GM06990 (cell line): ENCODE measurements around the gene KRTAP4-16.
"Not testable (repeated sequence)": the region's sequence is repeated elsewhere in the genome, so short reads cannot be mapped to it uniquely, and the experiment has no call there.

Experiments used
- DNase-seq: peaks from one replicate; pipeline ENCODE4 v3.0.0-alpha.2; 2011; ENCODE audit not compliant: insufficient read length; ENCODE audit errors: extremely low read depth
- H3K27me3 ChIP-seq: replicated peaks from 2 replicates; pipeline ENCODE4 v1.6.0; 2011; ENCODE audit warnings: low read length; ENCODE audit not compliant: control insufficient read depth, insufficient read depth
- H3K36me3 ChIP-seq: 2 replicates; pipeline ENCODE4 v1.5.1; 2011; ENCODE audit warnings: low read length; ENCODE audit not compliant: control insufficient read depth, insufficient read depth
- H3K4me3 ChIP-seq: replicated peaks from 2 replicates; pipeline ENCODE4 v1.5.1; 2011; ENCODE audit warnings: low read depth, mild to moderate bottlenecking, control low read depth, low read length
- TF ChIP-seq, protein P1 (sequence below): IDR thresholded peaks from 2 replicates; pipeline ENCODE4 v1.5.1; 2011; ENCODE audit warnings: low read length, control low read depth, mild to moderate bottlenecking, inconsistent platforms; ENCODE audit not compliant: insufficient read depth, poor library complexity, severe bottlenecking

KRTAP4-16 gene

DNA sequence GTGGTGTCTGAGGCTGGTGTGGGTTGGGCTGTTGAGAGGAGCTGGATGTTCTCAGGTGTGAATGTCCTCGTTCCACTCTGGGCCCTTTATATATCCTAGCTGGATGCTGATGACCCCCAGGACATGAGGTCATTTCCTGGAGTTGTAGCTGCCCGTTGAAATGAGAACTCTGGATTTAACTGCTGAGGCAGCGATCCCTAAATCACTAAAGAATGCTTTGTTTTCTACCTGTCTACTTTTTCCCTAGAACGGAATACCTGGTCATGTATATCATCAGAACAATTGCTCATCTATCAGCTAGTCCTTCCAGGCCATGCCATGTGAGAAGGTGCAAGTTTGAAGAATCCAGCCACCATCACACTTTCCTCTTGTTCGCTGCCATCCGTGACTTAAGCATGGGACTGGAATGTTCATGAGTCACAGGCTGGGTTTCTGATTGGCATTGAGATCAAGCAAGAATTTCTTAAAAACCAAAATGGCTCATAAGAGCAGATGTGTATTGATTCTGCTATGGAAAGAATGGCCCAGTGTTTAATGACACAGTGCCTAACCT, 41.9 kb downstream of the KRTAP4-16 start, which contains the start of gene KRTAP2-3:
KRTAP2-3 (minus strand) TSS at position 63 of the 553 bp plus-strand sequence. CDS start 64 bp downstream, outside the sequence.
- Histone ChIP-seq H3K36me3 (no peaks in the 10 kb centered on the region), H3K27me3 (no peaks in the 10 kb centered on the region; the same call in 1 of the 2 replicates), H3K4me3 (no peak within 1 kb of the TSS)
- TF ChIP-seq, protein P1, sequence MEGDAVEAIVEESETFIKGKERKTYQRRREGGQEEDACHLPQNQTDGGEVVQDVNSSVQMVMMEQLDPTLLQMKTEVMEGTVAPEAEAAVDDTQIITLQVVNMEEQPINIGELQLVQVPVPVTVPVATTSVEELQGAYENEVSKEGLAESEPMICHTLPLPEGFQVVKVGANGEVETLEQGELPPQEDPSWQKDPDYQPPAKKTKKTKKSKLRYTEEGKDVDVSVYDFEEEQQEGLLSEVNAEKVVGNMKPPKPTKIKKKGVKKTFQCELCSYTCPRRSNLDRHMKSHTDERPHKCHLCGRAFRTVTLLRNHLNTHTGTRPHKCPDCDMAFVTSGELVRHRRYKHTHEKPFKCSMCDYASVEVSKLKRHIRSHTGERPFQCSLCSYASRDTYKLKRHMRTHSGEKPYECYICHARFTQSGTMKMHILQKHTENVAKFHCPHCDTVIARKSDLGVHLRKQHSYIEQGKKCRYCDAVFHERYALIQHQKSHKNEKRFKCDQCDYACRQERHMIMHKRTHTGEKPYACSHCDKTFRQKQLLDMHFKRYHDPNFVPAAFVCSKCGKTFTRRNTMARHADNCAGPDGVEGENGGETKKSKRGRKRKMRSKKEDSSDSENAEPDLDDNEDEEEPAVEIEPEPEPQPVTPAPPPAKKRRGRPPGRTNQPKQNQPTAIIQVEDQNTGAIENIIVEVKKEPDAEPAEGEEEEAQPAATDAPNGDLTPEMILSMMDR = no peak
- no peak for DNase-seq

DNA sequence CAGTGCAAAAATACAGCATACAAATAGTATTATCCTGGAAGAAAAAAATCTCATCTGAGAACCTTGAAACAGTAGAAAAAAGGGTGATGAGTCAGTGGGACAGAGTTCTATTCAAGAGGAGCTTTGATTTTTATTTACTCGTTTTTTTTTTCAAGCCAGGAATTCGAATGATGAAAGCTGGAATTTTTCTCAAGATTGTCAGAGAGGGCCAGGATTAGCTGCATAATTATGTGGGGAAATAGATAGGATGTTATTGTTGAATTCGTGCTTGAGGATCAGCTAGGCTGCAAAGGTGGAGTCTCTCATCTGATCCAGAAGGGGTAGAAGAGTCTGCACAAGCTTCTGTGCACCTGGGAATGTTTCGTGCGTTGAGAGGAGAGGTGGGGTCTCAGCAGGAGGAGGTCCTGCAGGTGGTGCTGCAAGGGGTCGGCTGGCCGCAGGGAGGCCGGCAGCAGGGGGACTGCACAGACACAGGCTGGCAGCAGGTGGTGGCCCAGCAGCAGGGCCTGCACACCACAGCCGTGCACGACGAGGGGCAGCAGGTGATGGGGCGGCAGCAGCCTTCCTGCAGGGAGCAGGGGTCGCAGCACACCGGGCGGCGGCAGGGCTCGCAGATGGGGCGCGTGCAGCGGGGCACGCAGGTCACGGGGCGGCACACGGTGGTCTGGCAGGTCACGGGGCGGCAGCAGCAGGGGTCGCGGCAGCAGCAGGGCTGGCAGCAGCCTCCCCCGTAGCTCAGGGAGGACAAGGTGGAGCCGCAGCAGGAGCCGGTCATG, 42.5 kb downstream of the KRTAP4-16 start:
- not testable (repeated sequence) for H3K4me3 ChIP-seq, H3K36me3 ChIP-seq, DNase-seq, H3K27me3 ChIP-seq

DNA sequence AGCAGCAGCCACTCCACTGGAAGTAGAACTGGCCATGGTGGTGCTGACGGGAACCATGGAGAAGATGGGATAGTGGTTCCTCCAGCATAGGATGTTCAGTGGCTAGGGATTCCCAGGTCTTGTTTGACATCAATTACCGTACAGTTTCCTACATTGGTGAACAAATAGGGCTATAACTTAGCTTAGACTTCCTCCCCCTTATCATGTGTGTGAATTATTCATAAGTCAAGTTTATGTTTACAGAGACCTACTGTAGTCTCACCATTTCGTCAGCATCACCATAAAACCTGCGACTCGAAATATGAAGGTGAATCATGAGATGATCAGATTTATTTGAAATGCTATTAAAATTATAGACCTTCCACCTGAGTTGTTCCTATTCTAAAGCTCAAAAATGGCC, 43.3 kb downstream of the KRTAP4-16 start:
- no peak for DNase-seq
- Histone ChIP-seq H3K27me3 (no peaks in the 10 kb centered on the region; the same call in 1 of the 2 replicates), H3K36me3 (no peaks in the 10 kb centered on the region), H3K4me3 (no peak overlapping the region)
- TF ChIP-seq, protein P1 = no peak

DNA sequence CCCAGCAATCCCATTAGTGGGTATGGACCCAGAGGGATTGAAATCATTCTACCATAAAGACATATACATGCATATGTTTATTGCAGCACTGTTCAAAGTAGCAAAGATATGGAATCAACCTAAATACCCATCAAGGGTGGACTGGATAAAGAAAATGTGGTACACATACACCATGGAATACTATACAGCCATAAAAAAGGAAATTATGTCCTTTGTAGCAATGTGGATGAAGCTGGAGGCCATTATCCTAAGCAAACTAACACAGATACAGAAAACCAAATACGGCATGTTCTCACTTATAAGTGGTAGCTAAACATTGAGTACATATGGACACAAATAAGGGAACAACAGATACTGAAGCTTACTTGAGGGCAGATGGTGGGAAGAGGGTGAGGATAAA, 44.5 kb downstream of the KRTAP4-16 start:
- TF ChIP-seq, protein P1 = no peak
- Histone ChIP-seq H3K27me3 (no peaks in the 10 kb centered on the region; the same call in 1 of the 2 replicates), H3K4me3 (no peak overlapping the region), H3K36me3 (no peaks in the 10 kb centered on the region)
- DNase-seq = no peak

DNA sequence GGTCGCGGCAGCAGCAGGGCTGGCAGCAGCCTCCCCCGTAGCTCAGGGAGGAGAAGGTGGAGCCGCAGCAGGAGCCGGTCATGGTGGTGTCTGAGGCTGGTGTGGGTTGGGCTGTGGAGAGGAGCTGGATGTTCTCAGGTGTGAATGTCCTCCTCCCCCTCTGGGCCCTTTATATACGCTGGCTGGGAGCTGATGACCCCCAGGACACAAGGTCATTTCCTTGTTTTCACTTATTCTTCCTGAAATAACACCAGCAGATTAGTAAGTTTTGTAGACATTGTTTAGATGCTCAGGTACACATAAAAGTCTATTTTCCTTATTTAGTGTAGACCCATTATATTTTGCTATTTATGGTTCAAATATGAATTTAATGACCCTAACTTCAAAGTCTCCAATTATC, 46.9 kb downstream of the KRTAP4-16 start, which contains the start of gene KRTAP2-2:
KRTAP2-2 (minus strand) TSS at position 101 of the 400 bp plus-strand sequence; CDS start at position 82, 19 bp downstream.
- not testable (repeated sequence) for H3K4me3 ChIP-seq, DNase-seq, H3K27me3 ChIP-seq, H3K36me3 ChIP-seq

DNA sequence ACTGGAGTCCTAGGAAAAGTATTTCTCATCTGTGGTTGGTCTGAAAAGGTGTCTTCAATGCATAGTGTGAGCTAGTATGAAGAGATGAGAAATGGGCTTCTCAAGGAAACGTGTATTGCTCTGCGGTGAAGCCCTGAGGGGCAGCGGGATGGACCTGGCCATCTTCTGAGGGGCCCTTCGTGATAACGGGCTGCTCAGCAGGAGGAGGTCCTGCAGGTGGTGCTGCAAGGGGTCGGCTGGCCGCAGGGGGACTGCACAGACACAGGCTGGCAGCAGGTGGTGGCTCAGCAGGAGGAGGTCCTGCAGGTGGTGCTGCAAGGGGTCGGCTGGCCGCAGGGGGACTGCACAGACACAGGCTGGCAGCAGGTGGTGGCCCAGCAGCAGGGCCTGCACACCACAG, 47.5 kb downstream of the KRTAP4-16 start:
- not testable (repeated sequence) for H3K4me3 ChIP-seq, H3K36me3 ChIP-seq, DNase-seq, H3K27me3 ChIP-seq

DNA sequence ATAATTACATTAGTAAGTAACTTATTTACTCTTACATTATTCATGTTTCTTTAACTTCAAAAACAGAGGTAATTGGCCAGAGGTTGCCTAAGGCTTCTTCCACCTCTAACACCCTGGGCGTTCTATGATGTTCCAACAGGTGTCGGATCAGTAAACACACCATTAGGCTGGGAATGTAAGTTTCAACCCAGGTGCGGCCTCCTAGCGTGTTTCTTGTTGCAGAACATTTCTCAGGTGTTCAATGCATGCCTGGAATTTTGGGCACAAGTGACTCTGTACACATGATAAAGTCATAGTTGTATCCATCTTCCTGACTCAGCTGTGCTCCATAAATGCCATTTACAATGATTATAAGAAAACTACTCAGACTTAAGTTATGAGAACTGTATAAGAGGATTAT, 48.0 kb downstream of the KRTAP4-16 start:
- TF ChIP-seq, protein P1 = no peak
- no peak for DNase-seq
- H3K4me3 ChIP-seq = no peak overlapping the region
- H3K27me3 ChIP-seq = no peaks in the 10 kb centered on the region
- no peaks in the 10 kb centered on the region for H3K36me3 ChIP-seq
